Measurements from ENCODE around the gene LRFN5. TPM values are rescaled to one million over a fixed set of nuclear protein-coding genes. Genes with fewer than 3 reads are reported as not detected.

The LRFN5 gene
- total and polyA plus RNA-seq, 10 of the 15 experiments (the other 5 are each of a cell fraction or from before 2014, with no cell fraction given): 0.06 to 1.2 TPM; not detected in 8

- TF ChIP-seq, protein P1, sequence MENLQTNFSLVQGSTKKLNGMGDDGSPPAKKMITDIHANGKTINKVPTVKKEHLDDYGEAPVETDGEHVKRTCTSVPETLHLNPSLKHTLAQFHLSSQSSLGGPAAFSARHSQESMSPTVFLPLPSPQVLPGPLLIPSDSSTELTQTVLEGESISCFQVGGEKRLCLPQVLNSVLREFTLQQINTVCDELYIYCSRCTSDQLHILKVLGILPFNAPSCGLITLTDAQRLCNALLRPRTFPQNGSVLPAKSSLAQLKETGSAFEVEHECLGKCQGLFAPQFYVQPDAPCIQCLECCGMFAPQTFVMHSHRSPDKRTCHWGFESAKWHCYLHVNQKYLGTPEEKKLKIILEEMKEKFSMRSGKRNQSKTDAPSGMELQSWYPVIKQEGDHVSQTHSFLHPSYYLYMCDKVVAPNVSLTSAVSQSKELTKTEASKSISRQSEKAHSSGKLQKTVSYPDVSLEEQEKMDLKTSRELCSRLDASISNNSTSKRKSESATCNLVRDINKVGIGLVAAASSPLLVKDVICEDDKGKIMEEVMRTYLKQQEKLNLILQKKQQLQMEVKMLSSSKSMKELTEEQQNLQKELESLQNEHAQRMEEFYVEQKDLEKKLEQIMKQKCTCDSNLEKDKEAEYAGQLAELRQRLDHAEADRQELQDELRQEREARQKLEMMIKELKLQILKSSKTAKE (IDR thresholded peaks at IDR 0.05; ENCODE audit: low read depth, poor library complexity, severe bottlenecking): no peak
- TF ChIP-seq TARDBP (IDR thresholded peaks at IDR 0.05; ENCODE audit: borderline replicate concordance): no peak
- TF ChIP-seq SPI1 (IDR thresholded peaks at IDR 0.05; ENCODE audit: borderline replicate concordance, insufficient read depth, low read depth, low read length): no peak
- TF ChIP-seq PAX5 (IDR thresholded peaks at IDR 0.05; ENCODE audit: borderline replicate concordance, low read depth, low read length): no peak
- TF ChIP-seq TCF7 (IDR thresholded peaks at IDR 0.05; ENCODE audit: borderline replicate concordance): no peak
- TF ChIP-seq PML (IDR thresholded peaks at IDR 0.05; ENCODE audit: low read length): no peak
- TF ChIP-seq ZNF24 (IDR thresholded peaks at IDR 0.05): no peak
- no peak for TF ChIP-seq FOS (IDR thresholded peaks at IDR 0.05; ENCODE audit: borderline replicate concordance, extremely low read depth, insufficient read length)
- TF ChIP-seq IKZF1 (conservative IDR thresholded peaks at IDR 0.05): no peak
Observed at GRCh38 chr14:41773536-41774279, 167.0 kb downstream of the LRFN5 start (continued).

DNA sequence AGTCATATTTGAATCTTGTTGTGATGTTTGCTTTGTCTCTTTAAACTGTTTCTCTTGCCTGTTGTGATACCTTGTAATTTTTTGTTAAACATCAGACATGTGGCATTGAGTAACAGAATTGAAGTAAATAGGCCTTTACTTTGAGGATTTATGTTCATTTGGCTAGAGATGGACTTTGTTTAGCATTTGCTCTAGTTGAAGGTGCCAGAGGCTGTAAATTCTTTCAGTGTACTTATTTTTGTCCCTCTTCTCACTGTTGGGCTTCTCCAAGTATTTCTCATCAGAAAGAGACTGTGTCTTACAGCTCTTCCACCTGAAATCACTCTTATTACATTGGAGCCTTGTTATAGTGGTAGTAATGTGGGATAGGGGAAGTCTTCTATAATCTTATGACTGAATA is 175.8 kb downstream of the LRFN5 start:
- Histone ChIP-seq H3K4me1 (ENCODE audit: control insufficient read depth, insufficient read depth, low read length) (no peaks in the 10 kb centered on the region), H3K9ac (ENCODE audit: control insufficient read depth, insufficient read depth, low read length) (no peak overlapping the region), H3K4me2 (ENCODE audit: control insufficient read depth, insufficient read depth) (no peak overlapping the region), H3K36me3 (ENCODE audit: control insufficient read depth in 2 of 2, insufficient read depth in 2 of 2, low read length in 1 of 2) (no peaks in the 10 kb centered on the region), H3K9me3 (replicated peaks; ENCODE audit: control insufficient read depth, insufficient read depth, low read length) (no peaks in the 10 kb centered on the region), H2AFZ (ENCODE audit: control insufficient read depth, low read depth, low read length) (no peak overlapping the region), H3K4me3 (no peak overlapping the region), H3K27ac (ENCODE audit: control insufficient read depth, insufficient read depth) (no peak overlapping the region), H3K79me2 (ENCODE audit: control insufficient read depth, insufficient read depth, low read length) (no peaks in the 10 kb centered on the region), H4K20me1 (ENCODE audit: control insufficient read depth, insufficient read depth) (no peaks in the 10 kb centered on the region), H3K27me3 (replicated peaks in 1 of 2; ENCODE audit: control insufficient read depth in 2 of 2, insufficient read depth in 2 of 2, low read length in 1 of 2) (no peaks in the 10 kb centered on the region)
- ATAC-seq: no peak
- FAIRE-seq: no peak
- BruUV-seq (replicated peaks): no TSS peak
- ChIA-PET RAD21 (ENCODE audit: unreplicated experiment) (no interaction called here), POLR2A (no interaction called here), SMC1A (ENCODE audit: uncharacterized antibody, unreplicated experiment) (interaction anchor here (0.5 kb wide), 1 partner anchor 200 kb away, joined by 4 read pairs; no protein-coding TSS in a partner anchor), CTCF (no interaction called here)
- in situ Hi-C loops (cut with MboI) (no loop called here), intact Hi-C loops (cut with micrococcal nuclease; ENCODE audit: unreplicated experiment) (no loop called here)
- no peak for DNase-seq (ENCODE audit: low read depth, low spot score)
- TF ChIP-seq SP1 (IDR thresholded peaks at IDR 0.05; ENCODE audit: low read depth, low read length) (no peak), NR2C1 (IDR thresholded peaks at IDR 0.05) (no peak), ZNF207 (IDR thresholded peaks at IDR 0.05; ENCODE audit: borderline replicate concordance) (no peak), NFXL1 (IDR thresholded peaks at IDR 0.05; ENCODE audit: borderline replicate concordance) (no peak), MTA3 (IDR thresholded peaks at IDR 0.05; ENCODE audit: borderline replicate concordance, low read length) (no peak)
- TF ChIP-seq, protein P2, sequence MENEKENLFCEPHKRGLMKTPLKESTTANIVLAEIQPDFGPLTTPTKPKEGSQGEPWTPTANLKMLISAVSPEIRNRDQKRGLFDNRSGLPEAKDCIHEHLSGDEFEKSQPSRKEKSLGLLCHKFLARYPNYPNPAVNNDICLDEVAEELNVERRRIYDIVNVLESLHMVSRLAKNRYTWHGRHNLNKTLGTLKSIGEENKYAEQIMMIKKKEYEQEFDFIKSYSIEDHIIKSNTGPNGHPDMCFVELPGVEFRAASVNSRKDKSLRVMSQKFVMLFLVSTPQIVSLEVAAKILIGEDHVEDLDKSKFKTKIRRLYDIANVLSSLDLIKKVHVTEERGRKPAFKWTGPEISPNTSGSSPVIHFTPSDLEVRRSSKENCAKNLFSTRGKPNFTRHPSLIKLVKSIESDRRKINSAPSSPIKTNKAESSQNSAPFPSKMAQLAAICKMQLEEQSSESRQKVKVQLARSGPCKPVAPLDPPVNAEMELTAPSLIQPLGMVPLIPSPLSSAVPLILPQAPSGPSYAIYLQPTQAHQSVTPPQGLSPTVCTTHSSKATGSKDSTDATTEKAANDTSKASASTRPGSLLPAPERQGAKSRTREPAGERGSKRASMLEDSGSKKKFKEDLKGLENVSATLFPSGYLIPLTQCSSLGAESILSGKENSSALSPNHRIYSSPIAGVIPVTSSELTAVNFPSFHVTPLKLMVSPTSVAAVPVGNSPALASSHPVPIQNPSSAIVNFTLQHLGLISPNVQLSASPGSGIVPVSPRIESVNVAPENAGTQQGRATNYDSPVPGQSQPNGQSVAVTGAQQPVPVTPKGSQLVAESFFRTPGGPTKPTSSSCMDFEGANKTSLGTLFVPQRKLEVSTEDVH (IDR thresholded peaks at IDR 0.05; ENCODE audit: low read depth, partially characterized antibody): no peak
- TF ChIP-seq, protein P3, sequence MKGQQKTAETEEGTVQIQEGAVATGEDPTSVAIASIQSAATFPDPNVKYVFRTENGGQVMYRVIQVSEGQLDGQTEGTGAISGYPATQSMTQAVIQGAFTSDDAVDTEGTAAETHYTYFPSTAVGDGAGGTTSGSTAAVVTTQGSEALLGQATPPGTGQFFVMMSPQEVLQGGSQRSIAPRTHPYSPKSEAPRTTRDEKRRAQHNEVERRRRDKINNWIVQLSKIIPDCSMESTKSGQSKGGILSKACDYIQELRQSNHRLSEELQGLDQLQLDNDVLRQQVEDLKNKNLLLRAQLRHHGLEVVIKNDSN (IDR thresholded peaks at IDR 0.05; ENCODE audit: borderline replicate concordance, extremely low read length, insufficient read depth, low read depth, low read length): no peak
- TF ChIP-seq, protein P4, sequence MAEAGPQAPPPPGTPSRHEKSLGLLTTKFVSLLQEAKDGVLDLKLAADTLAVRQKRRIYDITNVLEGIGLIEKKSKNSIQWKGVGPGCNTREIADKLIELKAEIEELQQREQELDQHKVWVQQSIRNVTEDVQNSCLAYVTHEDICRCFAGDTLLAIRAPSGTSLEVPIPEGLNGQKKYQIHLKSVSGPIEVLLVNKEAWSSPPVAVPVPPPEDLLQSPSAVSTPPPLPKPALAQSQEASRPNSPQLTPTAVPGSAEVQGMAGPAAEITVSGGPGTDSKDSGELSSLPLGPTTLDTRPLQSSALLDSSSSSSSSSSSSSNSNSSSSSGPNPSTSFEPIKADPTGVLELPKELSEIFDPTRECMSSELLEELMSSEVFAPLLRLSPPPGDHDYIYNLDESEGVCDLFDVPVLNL (IDR thresholded peaks at IDR 0.05; ENCODE audit: low read depth, low read length): no peak

Data from GM12878 (cell line).